H1 (cell line): ENCODE results near the gene CACNG3. TPM values are rescaled to one million over a fixed set of nuclear protein-coding genes. Genes with fewer than 3 reads are reported as not detected.

Source experiments
- CTCF ChIA-PET: fragments of 300-600 bp; sonication (Branson Sonifier 250); formaldehyde crosslinking; loops from one replicate; lab custom pipeline; 2021; ENCODE audit not compliant: partially characterized antibody; lab: Charles Lee
- POLR2A ChIA-PET: fragments of 300-600 bp; sonication (Branson Sonifier 250); formaldehyde crosslinking; loops from one replicate; lab custom pipeline; 2021; ENCODE audit warnings: inconsistent platforms; ENCODE audit not compliant: partially characterized antibody; lab: Charles Lee
- DNase-seq, 2 experiments: peaks; one replicate each; pipeline versions ENCODE4 v3.0.0 to v3.0.0-alpha.2; 2010 to 2022; ENCODE audit warnings: low spot score in 2 of 2, low read depth in 1 of 2, mixed read lengths in 1 of 2
- FAIRE-seq: peaks from 2 replicates; lab custom pipeline; 2011; peaks lifted over from hg19 to GRCh38; lab: Jason Lieb, UNC
- H2AFZ ChIP-seq: 2 replicates; pipeline ENCODE4 v1.8.1; 2012; ENCODE audit warnings: low read length, inconsistent platforms
- H2AK5ac ChIP-seq: 2 replicates; pipeline ENCODE4 v1.6.1; 2013; ENCODE audit warnings: low read depth, low read length
- H2BK120ac ChIP-seq: replicated peaks from 2 replicates; pipeline ENCODE3; 2013; ENCODE audit warnings: low read depth, low read length, inconsistent platforms
- H2BK12ac ChIP-seq: 2 replicates; pipeline ENCODE4 v1.6.1; 2013; ENCODE audit warnings: low read depth, low read length
- H2BK15ac ChIP-seq: 2 replicates; pipeline ENCODE4 v1.6.1; 2013; ENCODE audit warnings: low read length
- H2BK20ac ChIP-seq: 2 replicates; pipeline ENCODE4 v1.6.1; 2013; ENCODE audit warnings: low read length
- H2BK5ac ChIP-seq: 2 replicates; pipeline ENCODE4 v1.6.1; 2013; ENCODE audit warnings: low read depth, low read length
- H3K14ac ChIP-seq: 2 replicates; pipeline ENCODE4 v1.6.1; 2013; ENCODE audit warnings: inconsistent platforms; ENCODE audit not compliant: insufficient read length
- H3K18ac ChIP-seq: 2 replicates; pipeline ENCODE4 v1.6.1; 2013; ENCODE audit warnings: low read length; ENCODE audit errors: extremely low read depth
- H3K23ac ChIP-seq: 2 replicates; pipeline ENCODE4 v1.6.1; 2013; ENCODE audit warnings: inconsistent platforms; ENCODE audit not compliant: insufficient read length
- H3K23me2 ChIP-seq: 2 replicates; pipeline ENCODE4 v1.6.1; 2013; ENCODE audit warnings: low read depth, low read length
- H3K27ac ChIP-seq: 2 replicates; pipeline ENCODE4 v1.6.1; 2011; ENCODE audit warnings: low read depth, low read length, inconsistent platforms
- H3K27me3 ChIP-seq, 4 experiments: replicated peaks in 1 of 4; 1 replicate in 1 of 4; 2 replicates in 3 of 4; pipeline versions ENCODE4 v1.6.1 to v1.8.1; 2011 to 2013; ENCODE audit warnings: low read length in 3 of 4, mild to moderate bottlenecking in 3 of 4, inconsistent platforms in 2 of 4, mixed read lengths in 2 of 4, moderate library complexity in 1 of 4; ENCODE audit not compliant: control insufficient read depth in 3 of 4, insufficient read depth in 3 of 4; ENCODE audit errors: extremely low read depth in 1 of 4
- H3K36me3 ChIP-seq, 4 experiments: 2 replicates each; pipeline versions ENCODE4 v1.6.1 to v1.8.1; 2011 to 2013; ENCODE audit warnings: mild to moderate bottlenecking in 4 of 4, low read length in 3 of 4, moderate library complexity in 2 of 4, control low read depth in 1 of 4, inconsistent platforms in 1 of 4; ENCODE audit not compliant: insufficient read depth in 4 of 4, control insufficient read depth in 2 of 4
- H3K4ac ChIP-seq: replicated peaks from 2 replicates; pipeline ENCODE3; 2013; ENCODE audit warnings: low read length, low read depth, mixed read lengths, inconsistent platforms; ENCODE audit not compliant: insufficient read length
- H3K4me1 ChIP-seq, 4 experiments: replicated peaks in 1 of 4; 1 replicate in 1 of 4; 2 replicates in 3 of 4; pipeline versions ENCODE4 v1.6.1 to v1.8.1; 2011 to 2013; ENCODE audit warnings: low read length in 3 of 4, inconsistent platforms in 2 of 4, mixed read lengths in 1 of 4; ENCODE audit not compliant: insufficient read depth in 4 of 4, control insufficient read depth in 3 of 4
- H3K4me2 ChIP-seq, 2 experiments: 2 replicates each; pipeline versions ENCODE4 v1.6.1 to v1.8.1; 2011 to 2013; ENCODE audit warnings: low read depth in 2 of 2, low read length in 2 of 2, control low read depth in 1 of 2, inconsistent platforms in 1 of 2, mild to moderate bottlenecking in 1 of 2; ENCODE audit not compliant: insufficient read depth in 1 of 2
- H3K4me3 ChIP-seq, 4 experiments: fragments of 200-600, 300-600 bp in 1 of 4; sonication (generic), shearing (Covaris generic), sonication (Bioruptor Twin) in 1 of 4; 2 replicates each; pipeline versions ENCODE4 v1.5.1 to v1.8.1; 2011 to 2016; ENCODE audit warnings: low read length in 4 of 4, low read depth in 3 of 4, control low read depth in 2 of 4, inconsistent platforms in 2 of 4, mild to moderate bottlenecking in 2 of 4, mixed read lengths in 1 of 4, moderate library complexity in 1 of 4; ENCODE audit not compliant: insufficient read depth in 2 of 4; ENCODE audit errors: extremely low read depth in 1 of 4
- H3K56ac ChIP-seq: replicated peaks from 2 replicates; pipeline ENCODE3; 2013; ENCODE audit warnings: low read depth, mild to moderate bottlenecking, mixed read lengths, low read length, inconsistent platforms; ENCODE audit not compliant: insufficient read length
- H3K79me1 ChIP-seq: 2 replicates; pipeline ENCODE4 v1.6.1; 2013; ENCODE audit warnings: low read depth, low read length, control low read depth
- H3K79me2 ChIP-seq, 2 experiments: 2 replicates each; pipeline versions ENCODE4 v1.6.1 to v1.8.1; 2012 to 2013; ENCODE audit warnings: low read length in 2 of 2, mild to moderate bottlenecking in 2 of 2, inconsistent platforms in 1 of 2; ENCODE audit not compliant: insufficient read depth in 2 of 2, control insufficient read depth in 1 of 2
- H3K9ac ChIP-seq, 4 experiments: replicated peaks in 1 of 4; 1 replicate in 1 of 4; 2 replicates in 3 of 4; pipeline versions ENCODE4 v1.6.1 to v1.8.1; 2011 to 2013; ENCODE audit warnings: low read depth in 3 of 4, low read length in 3 of 4, control low read depth in 2 of 4, mild to moderate bottlenecking in 2 of 4, moderate library complexity in 2 of 4, inconsistent platforms in 1 of 4; ENCODE audit errors: extremely low read depth in 1 of 4
- H3K9me3 ChIP-seq, 2 experiments: 2 replicates each; pipeline versions ENCODE4 v1.6.1 to v1.8.1; 2012 to 2013; ENCODE audit warnings: mild to moderate bottlenecking in 2 of 2, moderate library complexity in 2 of 2, control low read depth in 1 of 2, inconsistent platforms in 1 of 2, low read depth in 1 of 2, low read length in 1 of 2, mixed read lengths in 1 of 2; ENCODE audit not compliant: insufficient read depth in 2 of 2
- H4K20me1 ChIP-seq, 2 experiments: replicated peaks in 1 of 2; 2 replicates each; pipeline versions ENCODE3 to v1.8.1; 2011 to 2013; ENCODE audit warnings: inconsistent platforms in 2 of 2, low read length in 2 of 2, mild to moderate bottlenecking in 1 of 2; ENCODE audit not compliant: insufficient read depth in 2 of 2, control insufficient read depth in 1 of 2
- H4K5ac ChIP-seq: 2 replicates; pipeline ENCODE4 v1.6.1; 2013; ENCODE audit warnings: low read length, low read depth, mixed read lengths, inconsistent platforms; ENCODE audit not compliant: insufficient read length
- H4K8ac ChIP-seq: 2 replicates; pipeline ENCODE4 v1.8.0; 2013; ENCODE audit warnings: mild to moderate bottlenecking, moderate library complexity, low read length, inconsistent platforms; ENCODE audit not compliant: insufficient read depth; ENCODE audit errors: extremely low read depth
- H4K91ac ChIP-seq: replicated peaks from 2 replicates; pipeline ENCODE3; 2013; ENCODE audit warnings: low read length, mixed read lengths, inconsistent platforms; ENCODE audit not compliant: insufficient read length
- ASH2L ChIP-seq: fragments of 200-600, 300-600 bp; sonication (generic); IDR thresholded peaks from one replicate; pipeline ENCODE4 v1.7.1; 2017; ENCODE audit warnings: low read length
- GTF2F1 ChIP-seq: IDR thresholded peaks from 2 replicates; pipeline ENCODE4 v1.6.1; 2012; ENCODE audit warnings: low read depth, low read length, improper control_type of control experiment, borderline replicate concordance
- HDAC6 ChIP-seq: IDR thresholded peaks from one replicate; pipeline ENCODE4 v1.7.1; 2012; ENCODE audit warnings: low read depth, mild to moderate bottlenecking, inconsistent platforms, low read length, moderate library complexity
- RBBP5 ChIP-seq: IDR thresholded peaks from 2 replicates; pipeline ENCODE4 v1.7.1; 2012; ENCODE audit warnings: low read depth, mild to moderate bottlenecking, inconsistent platforms, low read length, moderate library complexity, borderline replicate concordance
- SAP30 ChIP-seq: fragments of 300-600 bp; sonication (generic); IDR thresholded peaks from 2 replicates; pipeline ENCODE4 v1.7.1; 2012; ENCODE audit warnings: low read length, moderate library complexity, mild to moderate bottlenecking, inconsistent platforms; ENCODE audit not compliant: insufficient read depth, insufficient replicate concordance
- WGBS, 2 experiments: shearing (Covaris generic) in 1 of 2; methylation state at CpG; one replicate each; pipeline versions ENCODE4 v1.1.6 to v1.1.7; 2013 to 2015; ENCODE audit warnings: low lambda C conversion rate in 2 of 2, mixed read lengths in 2 of 2, inconsistent platforms in 1 of 2, low coverage in 1 of 2, missing lambda C conversion rate in 1 of 2; ENCODE audit not compliant: insufficient replicate concordance in 2 of 2, insufficient coverage in 1 of 2, insufficient read length in 1 of 2; ENCODE audit errors: extremely low coverage in 1 of 2, missing lambda C conversion rate in 1 of 2; 5-methylcytosine and 5-hydroxymethylcytosine counted together
- polyA plus RNA-seq, 7 experiments: library from polyadenylated mRNA; depleted of rRNA in 3 of 7; stranded (reverse) in 5 of 7; unstranded in 2 of 7; fragments of >200 nt in 5 of 7; fragments of 200-250 nt in 2 of 7; gene quantifications; 1 replicate in 5 of 7; 2 replicates in 1 of 7; 4 replicates in 1 of 7; pipeline versions ENCODE4 v1.2.1 to v1.2.3, GENCODE V29; 2011 to 2013; ENCODE audit warnings: missing spikeins in 2 of 7, mixed read lengths in 2 of 7
- total RNA-seq: library from RNA; stranded (reverse); fragmentation: NEBNext Ultra II Directional; extraction: Animal tissue kit (Norgen Biotek cat#: 25700); gene quantifications from 2 replicates; pipeline ENCODE4 v1.2.1, GENCODE V29; 2021

Gene CACNG3
- total and polyA plus RNA-seq, 2 of the 8 experiments (the other 6 are each of a cell fraction or from before 2014, with no cell fraction given) = 0.12 TPM; not detected in 1

DNA sequence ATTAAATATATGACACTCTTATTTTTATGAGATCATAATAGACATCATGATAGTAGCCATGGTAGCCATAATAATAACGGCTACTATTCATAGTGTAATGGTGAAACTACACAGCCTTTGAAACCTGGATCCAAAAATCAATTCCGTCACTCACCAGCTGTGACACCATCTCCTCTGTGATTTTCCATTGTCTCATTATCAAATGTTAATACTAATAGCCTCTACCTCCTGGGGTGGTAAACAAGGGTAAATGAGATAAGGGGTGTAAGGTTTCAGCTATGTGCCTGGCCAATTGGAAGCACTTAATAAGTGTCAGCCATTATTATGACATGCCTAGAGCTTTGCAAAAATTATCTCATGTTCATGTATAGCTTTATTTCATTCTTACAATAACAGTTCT is 88.6 kb downstream of the CACNG3 start:
- no peak overlapping the region for H3K4me2 ChIP-seq
- ChIA-PET POLR2A (no interaction called here), CTCF (interaction anchor here (1.3 to 1.4 kb wide), 2 partner anchors 26 to 299 kb away, joined by 3 to 5 read pairs; no protein-coding TSS in a partner anchor)
- H3K56ac ChIP-seq = no peak overlapping the region
- H2BK5ac ChIP-seq = no peak overlapping the region
- H3K36me3 ChIP-seq = no peaks in the 10 kb centered on the region
- H2AFZ ChIP-seq = no peak overlapping the region
- 88% methylated on average over 2 of the region's 2 CpGs; no CpG with 5 or more reads in 1 of the 2 experiments for WGBS, 2 experiments
- H3K9ac ChIP-seq = no peak overlapping the region
- H3K4me1 ChIP-seq = peaks cover 11 to 23% (median 19%) of the 10 kb centered on the region in 4 experiments; a peak in 5 of 7 replicates
- H4K20me1 ChIP-seq = no peaks in the 10 kb centered on the region
- H3K4ac ChIP-seq = no peak overlapping the region
- no peak overlapping the region for H2BK15ac ChIP-seq
- DNase-seq (no peak), FAIRE-seq (no peak)
- H3K9me3 ChIP-seq = no peaks in the 10 kb centered on the region
- no peak overlapping the region for H2AK5ac ChIP-seq
- H4K5ac ChIP-seq = no peak overlapping the region
- no peaks in the 10 kb centered on the region for H3K27me3 ChIP-seq
- H3K18ac ChIP-seq = no peak overlapping the region
- no peak overlapping the region for H4K91ac ChIP-seq
- H3K23me2 ChIP-seq = no peaks in the 10 kb centered on the region
- no peaks in the 10 kb centered on the region for H3K79me2 ChIP-seq
- H2BK120ac ChIP-seq = no peak overlapping the region
- no peaks in the 10 kb centered on the region for H3K79me1 ChIP-seq
- H2BK20ac ChIP-seq = no peak overlapping the region
- H3K14ac ChIP-seq = no peak overlapping the region
- H3K27ac ChIP-seq = no peak overlapping the region
- no peak overlapping the region for H3K23ac ChIP-seq
- no peak overlapping the region for H2BK12ac ChIP-seq
- H4K8ac ChIP-seq = no peak overlapping the region
- no peak overlapping the region; a peak in 1 of 8 replicates for H3K4me3 ChIP-seq
- TF ChIP-seq RBBP5 = no peak
- no peak for TF ChIP-seq ASH2L
- TF ChIP-seq HDAC6 = no peak
- TF ChIP-seq SAP30 = no peak
- no peak for TF ChIP-seq GTF2F1
